Small intestine (tissue), 7 donors: Measurements from ENCODE around the gene THOC1. TPM values are rescaled to one million over a fixed set of nuclear protein-coding genes. Genes with fewer than 3 reads are reported as not detected.

ENCODE experiments used
- DNase-seq, 2 donors: peaks; one replicate each; pipeline versions ENCODE4 v3.0.0 to v3.0.0-alpha.2; 2013
- FAIRE-seq: peaks from 2 replicates; lab custom pipeline; 2012; peaks lifted over from hg19 to GRCh38; lab: Jason Lieb, UNC
- H3K27ac ChIP-seq, 3 donors: one replicate each; pipeline ENCODE4 v1.5.1; 2013; ENCODE audit warnings: low read length in 2 of 3, mild to moderate bottlenecking in 2 of 3, control low read depth in 1 of 3, inconsistent platforms in 1 of 3, low read depth in 1 of 3, moderate library complexity in 1 of 3
- H3K27me3 ChIP-seq, 3 donors: one replicate each; pipeline ENCODE4 v1.6.1; 2013; ENCODE audit warnings: low read length in 3 of 3, inconsistent platforms in 1 of 3; ENCODE audit not compliant: control insufficient read depth in 3 of 3, insufficient read depth in 3 of 3
- H3K36me3 ChIP-seq, 3 donors: one replicate each; pipeline ENCODE4 v1.6.1; 2013; ENCODE audit warnings: low read length in 3 of 3, inconsistent platforms in 1 of 3, low read depth in 1 of 3, mild to moderate bottlenecking in 1 of 3, moderate library complexity in 1 of 3; ENCODE audit not compliant: control insufficient read depth in 3 of 3, insufficient read depth in 2 of 3
- H3K4me1 ChIP-seq, 3 donors: one replicate each; pipeline ENCODE4 v1.6.1; 2013; ENCODE audit warnings: low read length in 2 of 3, inconsistent platforms in 1 of 3, low read depth in 1 of 3, mild to moderate bottlenecking in 1 of 3, moderate library complexity in 1 of 3; ENCODE audit not compliant: control insufficient read depth in 3 of 3, insufficient read depth in 2 of 3
- H3K4me3 ChIP-seq, 3 donors: one replicate each; pipeline ENCODE4 v1.5.1; 2013; ENCODE audit warnings: low read length in 3 of 3, control low read depth in 1 of 3, inconsistent platforms in 1 of 3, low read depth in 1 of 3, mild to moderate bottlenecking in 1 of 3, moderate library complexity in 1 of 3
- H3K9me3 ChIP-seq, 2 donors: one replicate each; pipeline ENCODE4 v1.6.1; 2013; ENCODE audit warnings: low read depth in 1 of 2, low read length in 1 of 2; ENCODE audit not compliant: control insufficient read depth in 2 of 2, insufficient read depth in 1 of 2
- WGBS, 3 donors: extraction: QIAGEN DNeasy Blood & Tissue Kit; methylation state at CpG; one replicate each; pipeline ENCODE4 v1.1.7; 2013; 5-methylcytosine and 5-hydroxymethylcytosine counted together
- polyA plus RNA-seq, 4 donors: library from polyadenylated mRNA; stranded (reverse) in 3 of 4; unstranded in 1 of 4; fragments of 200-250 nt in 3 of 4; fragments of 120-200 nt in 1 of 4; gene quantifications; one replicate each; pipeline versions ENCODE4 v1.2.1 to v1.2.3, GENCODE V29; 2013
- donor health status: healthy with polysubstance abuse.
- donor health status: control.
- donor health status: control.
- donor health status: Bipolar disorder and iron deficiency.
- donor health status: healthy.

Gene THOC1
- polyA plus RNA-seq, 4 donors: 20.5 to 53.6 (median 23.5) TPM

DNA sequence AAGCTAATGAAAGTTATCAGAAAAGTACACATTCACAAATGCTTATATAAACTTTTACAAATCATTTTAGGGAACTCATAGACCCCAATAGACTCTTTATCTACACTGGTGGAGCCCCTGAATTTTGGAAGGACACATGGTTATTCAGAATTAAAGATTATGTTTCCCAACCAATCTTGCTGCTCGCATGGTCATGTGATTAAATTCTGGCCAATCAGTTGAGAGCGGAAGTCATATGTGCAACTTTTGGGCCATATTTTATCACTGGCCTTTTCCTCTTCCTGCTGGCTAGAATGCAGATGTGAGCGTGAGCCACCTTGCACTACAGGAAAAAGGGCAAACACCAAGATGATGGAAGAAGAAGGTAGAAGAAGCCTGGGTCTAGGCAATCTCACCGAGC is 19.8 kb downstream of the THOC1 start:
- Histone ChIP-seq H3K9me3 (no peaks in the 10 kb centered on the region), H3K27me3 (no peaks in the 10 kb centered on the region), H3K4me1 (no peaks in the 10 kb centered on the region), H3K27ac (no peak overlapping the region), H3K36me3 (peaks cover 13 to 17% (median 14%) of the 10 kb centered on the region in 3 donors), H3K4me3 (no peak overlapping the region)
- DNase-seq: no peak
- WGBS, 3 donors: 91 to 96% (median 95%) methylated on average over 4 of the region's 4 CpGs
- no peak for FAIRE-seq

- Histone ChIP-seq H3K9me3 (no peaks in the 10 kb centered on the region), H3K27ac (no peak overlapping the region), H3K27me3 (no peaks in the 10 kb centered on the region), H3K4me3 (no peak overlapping the region), H3K36me3 (peaks cover 5 to 16% (median 10%) of the 10 kb centered on the region in 3 donors), H3K4me1 (no peaks in the 10 kb centered on the region)
- FAIRE-seq: no peak
- WGBS, 3 donors: 96 to 98% (median 97%) methylated on average over 2 of the region's 2 CpGs
- DNase-seq: no peak
These were observed 22.5 kb downstream of the THOC1 start for GRCh38 chr18:245282-245847.

DNA sequence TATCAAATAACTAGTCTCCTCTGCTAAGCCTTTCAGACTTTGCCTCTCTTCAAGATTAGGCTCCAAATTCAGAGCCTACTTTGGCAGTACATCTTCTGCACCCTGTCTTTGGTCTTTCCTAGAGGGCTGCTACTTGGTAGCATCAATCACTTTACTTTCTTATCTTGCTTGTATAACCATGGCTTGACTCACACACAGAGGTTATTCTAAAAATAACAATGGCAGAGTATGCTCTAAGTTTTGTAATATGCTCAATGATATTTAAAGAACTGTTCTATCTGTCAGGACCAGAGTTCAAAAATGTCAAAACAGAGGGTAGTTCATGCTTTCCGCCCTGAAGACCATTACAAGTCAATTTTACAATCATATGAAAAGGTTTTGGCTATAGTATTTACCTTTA is 27.7 kb downstream of the THOC1 start:
- Histone ChIP-seq H3K36me3 (peaks cover 0 to 10% (median 4%) of the 10 kb centered on the region in 3 donors), H3K4me1 (no peaks in the 10 kb centered on the region), H3K27me3 (no peaks in the 10 kb centered on the region), H3K4me3 (no peak overlapping the region), H3K9me3 (no peaks in the 10 kb centered on the region), H3K27ac (no peak overlapping the region)
- no peak for FAIRE-seq
- peak in 1 of 2 donors; percentile 1 for DNase-seq
- 94 to 99% (median 94%) methylated on average over 1 of the region's 1 CpG for WGBS, 3 donors

- peaks cover 0 to 6% (median 2%) of the 10 kb centered on the region in 3 donors for H3K36me3 ChIP-seq
- no peak overlapping the region for H3K4me3 ChIP-seq
- H3K27ac ChIP-seq: no peak overlapping the region
- H3K9me3 ChIP-seq: no peaks in the 10 kb centered on the region
- WGBS, 3 donors: 67 to 78% (median 71%) methylated on average over 1 of the region's 1 CpG
- no peaks in the 10 kb centered on the region for H3K27me3 ChIP-seq
- no peak for FAIRE-seq
- H3K4me1 ChIP-seq: no peaks in the 10 kb centered on the region
- DNase-seq: no peak
These were observed 36.3 kb downstream of the THOC1 start for GRCh38 chr18:231563-231962.

DNA sequence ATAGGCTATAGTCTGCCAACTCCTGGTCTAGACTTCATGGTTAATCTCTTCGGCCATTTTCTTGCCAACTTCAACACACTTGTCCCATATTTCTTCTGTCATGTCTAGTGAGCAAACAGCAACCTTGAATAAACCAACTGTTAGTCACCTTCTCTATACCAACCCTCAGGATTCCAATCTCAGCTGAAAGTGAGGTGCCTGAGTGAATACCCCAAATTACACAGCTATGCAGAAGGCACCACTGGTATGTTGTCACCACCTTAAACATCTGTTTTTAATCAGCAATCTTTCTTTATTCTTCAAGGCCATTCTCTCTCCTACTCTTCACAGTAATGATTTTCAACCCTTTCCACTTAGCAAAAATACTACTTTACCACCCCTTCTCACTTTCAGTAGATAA is 39.3 kb downstream of the THOC1 start:
- Histone ChIP-seq H3K4me3 (no peak overlapping the region), H3K36me3 (peaks cover 2 to 6% (median 3%) of the 10 kb centered on the region in 3 donors), H3K4me1 (no peaks in the 10 kb centered on the region), H3K27ac (no peak overlapping the region), H3K9me3 (no peaks in the 10 kb centered on the region), H3K27me3 (no peaks in the 10 kb centered on the region)
- 93 to 97% (median 96%) methylated on average over 1 of the region's 1 CpG for WGBS, 3 donors
- DNase-seq (no peak), FAIRE-seq (no peak)

GRCh38 chr18:227902-228301 is 39.9 kb downstream of the THOC1 start:
- H3K36me3 ChIP-seq: peaks cover 3 to 4% (median 4%) of the 10 kb centered on the region in 3 donors
- H3K27ac ChIP-seq: no peak overlapping the region
- no peak for DNase-seq
- FAIRE-seq: no peak
- 86 to 93% (median 89%) methylated on average over 4 of the region's 4 CpGs for WGBS, 3 donors
- H3K27me3 ChIP-seq: no peaks in the 10 kb centered on the region
- no peak overlapping the region for H3K4me3 ChIP-seq
- no peaks in the 10 kb centered on the region for H3K4me1 ChIP-seq
- H3K9me3 ChIP-seq: no peaks in the 10 kb centered on the region

GRCh38 chr18:227374-227773 is 40.5 kb downstream of the THOC1 start:
- DNase-seq (no peak), FAIRE-seq (no peak)
- 86 to 89% (median 88%) methylated on average over 6 of the region's 6 CpGs for WGBS, 3 donors
- H3K9me3 ChIP-seq: no peaks in the 10 kb centered on the region
- H3K36me3 ChIP-seq: peaks cover 3 to 5% (median 4%) of the 10 kb centered on the region in 3 donors
- no peak overlapping the region for H3K27ac ChIP-seq
- no peaks in the 10 kb centered on the region for H3K27me3 ChIP-seq
- no peak overlapping the region for H3K4me3 ChIP-seq
- no peaks in the 10 kb centered on the region for H3K4me1 ChIP-seq

DNA sequence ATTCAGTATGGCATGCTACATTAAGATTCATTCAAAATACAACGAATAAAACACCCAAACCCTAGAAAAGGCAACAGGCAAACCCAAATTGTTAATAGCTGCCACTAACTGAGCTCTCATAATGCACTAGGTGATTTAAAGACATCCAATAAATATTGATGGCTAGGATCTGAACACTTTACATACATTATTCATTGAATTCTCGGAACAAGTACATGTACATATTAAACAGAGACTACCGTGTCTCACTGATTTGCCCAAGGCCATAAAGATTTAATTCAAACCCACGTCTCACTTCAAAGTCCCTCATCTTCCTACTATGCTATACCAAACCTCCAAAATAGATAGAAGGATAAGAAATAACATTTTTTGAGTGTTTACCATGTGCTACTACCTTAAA is 42.1 kb downstream of the THOC1 start:
- no peak overlapping the region for H3K27ac ChIP-seq
- H3K27me3 ChIP-seq: no peaks in the 10 kb centered on the region
- WGBS, 3 donors: 87 to 95% (median 95%) methylated on average over 4 of the region's 4 CpGs
- DNase-seq (no peak), FAIRE-seq (no peak)
- no peaks in the 10 kb centered on the region for H3K4me1 ChIP-seq
- H3K4me3 ChIP-seq: no peak overlapping the region
- H3K36me3 ChIP-seq: peaks cover 0 to 5% (median 3%) of the 10 kb centered on the region in 3 donors
- H3K9me3 ChIP-seq: no peaks in the 10 kb centered on the region

DNA sequence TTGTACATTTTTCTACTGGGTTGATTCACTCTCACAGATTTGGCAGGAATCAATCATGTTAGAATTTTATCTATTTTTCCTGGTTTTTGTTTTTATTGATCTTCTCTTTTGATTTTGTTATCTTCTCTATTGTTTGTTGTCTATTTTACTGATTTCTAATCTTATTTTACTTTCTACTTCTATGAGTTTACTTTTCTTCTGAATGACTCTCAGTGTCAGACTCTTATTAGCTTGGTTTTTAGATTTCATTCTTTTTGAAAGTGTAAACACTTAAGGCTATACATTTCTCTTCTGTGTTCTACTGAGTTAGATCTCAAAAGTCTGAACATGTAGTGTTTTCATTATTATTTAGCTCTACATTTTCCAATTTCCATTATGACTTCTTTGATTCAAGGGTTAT is 47.1 kb downstream of the THOC1 start:
- Histone ChIP-seq H3K4me3 (no peak overlapping the region), H3K36me3 (peaks cover 9 to 12% (median 10%) of the 10 kb centered on the region in 3 donors), H3K9me3 (no peaks in the 10 kb centered on the region), H3K4me1 (peaks cover 0 to 2% (median 0%) of the 10 kb centered on the region in 3 donors), H3K27ac (no peak overlapping the region), H3K27me3 (no peaks in the 10 kb centered on the region)
- FAIRE-seq (no peak), DNase-seq (no peak)
